ENCODE measurements around the gene TSEN34.

TSEN34 gene

DNA sequence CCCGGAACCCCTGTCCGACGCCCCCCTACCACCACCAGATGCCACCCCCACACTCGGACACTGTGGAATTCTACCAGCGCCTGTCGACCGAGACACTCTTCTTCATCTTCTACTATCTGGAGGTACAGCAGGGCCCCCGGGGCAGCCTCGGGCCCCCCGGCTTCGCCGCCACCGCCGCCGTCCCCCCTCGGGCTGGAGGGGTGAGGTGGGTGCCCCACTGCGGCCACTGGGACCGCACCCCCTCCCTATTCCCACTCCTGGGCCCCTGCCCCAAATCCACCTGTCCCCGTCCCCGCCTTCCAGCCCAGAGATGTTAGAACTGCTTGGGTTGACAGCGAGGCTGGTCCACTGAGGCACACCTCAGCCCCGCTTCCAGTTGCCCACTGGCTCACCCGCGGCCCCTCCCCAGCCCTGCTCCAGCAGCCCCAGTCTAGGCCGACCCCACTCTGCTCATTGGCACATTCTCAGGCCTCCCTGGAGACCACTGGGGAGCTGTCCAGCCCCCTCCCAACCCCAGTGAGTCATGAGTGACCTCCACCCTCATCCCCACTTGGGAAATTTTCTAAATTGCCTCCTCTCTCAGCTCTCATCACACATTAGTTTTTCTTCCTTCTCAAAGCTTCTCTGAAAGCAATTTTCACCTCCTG, 38.1 kb upstream of the TSEN34 start:
- H3K36me3 ChIP-seq (ENCODE audit: control insufficient read depth in 2 of 2, insufficient read depth in 2 of 2, low read length in 2 of 2): peaks cover 56 to 61% of the 10 kb centered on the region in 2 donors
- H3K4me3 ChIP-seq (ENCODE audit: low read length in 2 of 2): no peak overlapping the region
- peaks cover 11% of the 10 kb centered on the region for H3K4me1 ChIP-seq (ENCODE audit: control insufficient read depth, insufficient read depth, low read length)
- no peaks in the 10 kb centered on the region for H3K9me3 ChIP-seq (ENCODE audit: control insufficient read depth in 2 of 2, low read length in 2 of 2)
- no peaks in the 10 kb centered on the region for H3K27me3 ChIP-seq (ENCODE audit: control insufficient read depth in 1 of 2, insufficient read depth in 2 of 2, low read length in 2 of 2)
- no peak overlapping the region for H3K9ac ChIP-seq (ENCODE audit: low read length in 2 of 2)
- H3K27ac ChIP-seq (ENCODE audit: low read length): peak overlapping the region; percentile 6

DNA sequence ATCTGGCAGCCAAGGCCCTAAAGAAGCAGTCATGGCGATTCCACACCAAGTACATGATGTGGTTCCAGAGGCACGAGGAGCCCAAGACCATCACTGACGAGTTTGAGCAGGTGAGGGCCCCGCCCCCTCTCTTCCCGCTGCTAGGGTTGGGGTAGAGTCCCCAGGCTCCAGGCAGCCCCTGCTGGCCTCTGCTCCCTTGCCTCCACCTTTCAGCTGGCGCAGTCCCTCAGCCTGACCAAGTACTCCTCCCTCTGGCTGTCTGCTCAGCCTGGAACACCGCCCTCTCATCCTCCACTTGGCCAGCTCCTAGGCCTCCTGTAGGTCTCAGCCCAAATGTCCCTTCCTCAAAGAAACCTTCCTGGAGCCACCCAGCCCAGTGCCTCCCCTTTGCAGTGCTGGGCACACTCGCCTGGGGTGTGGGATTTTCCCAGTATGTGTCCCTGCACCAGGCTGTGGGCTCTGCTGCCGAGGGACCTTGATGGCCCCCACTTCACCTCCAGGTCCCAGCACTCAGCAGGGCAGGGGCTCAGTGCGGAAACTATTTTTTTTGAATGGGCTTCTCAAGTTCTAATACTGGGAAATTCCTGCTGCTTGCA, 37.3 kb upstream of the TSEN34 start:
- no peaks in the 10 kb centered on the region for H3K9me3 ChIP-seq (ENCODE audit: control insufficient read depth in 2 of 2, low read length in 2 of 2)
- peaks cover 17% of the 10 kb centered on the region for H3K4me1 ChIP-seq (ENCODE audit: control insufficient read depth, insufficient read depth, low read length)
- H3K27me3 ChIP-seq (ENCODE audit: control insufficient read depth in 1 of 2, insufficient read depth in 2 of 2, low read length in 2 of 2): no peaks in the 10 kb centered on the region
- H3K4me3 ChIP-seq (ENCODE audit: low read length in 2 of 2): no peak overlapping the region
- peak overlapping the region; percentile 6 for H3K27ac ChIP-seq (ENCODE audit: low read length)
- no peak overlapping the region for H3K9ac ChIP-seq (ENCODE audit: low read length in 2 of 2)
- peaks cover 55 to 62% of the 10 kb centered on the region in 2 donors for H3K36me3 ChIP-seq (ENCODE audit: control insufficient read depth in 2 of 2, insufficient read depth in 2 of 2, low read length in 2 of 2)

DNA sequence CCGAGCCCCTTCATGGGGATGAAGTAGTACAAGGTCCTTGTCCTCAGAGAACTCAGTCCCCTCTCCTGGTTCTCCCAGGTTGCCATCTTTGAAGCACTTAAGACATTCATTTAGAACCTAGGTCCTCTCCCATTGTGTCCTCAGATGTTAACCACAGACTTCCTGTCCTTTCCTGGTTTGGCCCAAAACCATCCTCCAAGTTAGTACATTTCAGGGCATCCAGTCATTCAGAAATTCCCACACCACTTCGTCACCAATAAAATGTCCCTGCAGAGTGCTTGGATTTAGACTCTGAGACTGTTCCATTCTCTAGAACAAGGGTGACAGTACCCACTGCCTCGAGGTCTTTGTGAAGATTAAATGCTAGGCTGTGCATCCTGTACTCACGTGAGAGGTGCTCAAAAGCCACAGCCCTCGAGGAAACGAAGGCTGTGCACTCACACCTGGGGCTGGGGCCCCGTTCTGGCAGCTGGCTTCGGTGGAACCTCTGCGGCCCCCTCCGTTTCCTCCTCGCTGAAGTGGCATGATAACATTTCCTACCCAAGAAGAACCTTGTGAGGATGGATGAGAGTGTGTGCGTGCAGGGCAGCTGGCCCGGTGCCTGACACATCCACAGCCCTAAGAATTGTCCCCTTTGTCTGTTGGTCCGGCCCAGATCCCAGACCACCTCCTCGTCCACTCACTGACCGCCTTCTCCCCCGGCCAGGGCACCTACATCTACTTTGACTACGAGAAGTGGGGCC, 36.3 kb upstream of the TSEN34 start:
- H3K9me3 ChIP-seq (ENCODE audit: control insufficient read depth in 2 of 2, low read length in 2 of 2): no peaks in the 10 kb centered on the region
- peaks cover 22% of the 10 kb centered on the region for H3K4me1 ChIP-seq (ENCODE audit: control insufficient read depth, insufficient read depth, low read length)
- H3K27ac ChIP-seq (ENCODE audit: low read length): no peak overlapping the region
- no peak overlapping the region for H3K4me3 ChIP-seq (ENCODE audit: low read length in 2 of 2)
- H3K9ac ChIP-seq (ENCODE audit: low read length in 2 of 2): no peak overlapping the region
- peaks cover 47 to 52% of the 10 kb centered on the region in 2 donors for H3K36me3 ChIP-seq (ENCODE audit: control insufficient read depth in 2 of 2, insufficient read depth in 2 of 2, low read length in 2 of 2)
- H3K27me3 ChIP-seq (ENCODE audit: control insufficient read depth in 1 of 2, insufficient read depth in 2 of 2, low read length in 2 of 2): no peaks in the 10 kb centered on the region

DNA sequence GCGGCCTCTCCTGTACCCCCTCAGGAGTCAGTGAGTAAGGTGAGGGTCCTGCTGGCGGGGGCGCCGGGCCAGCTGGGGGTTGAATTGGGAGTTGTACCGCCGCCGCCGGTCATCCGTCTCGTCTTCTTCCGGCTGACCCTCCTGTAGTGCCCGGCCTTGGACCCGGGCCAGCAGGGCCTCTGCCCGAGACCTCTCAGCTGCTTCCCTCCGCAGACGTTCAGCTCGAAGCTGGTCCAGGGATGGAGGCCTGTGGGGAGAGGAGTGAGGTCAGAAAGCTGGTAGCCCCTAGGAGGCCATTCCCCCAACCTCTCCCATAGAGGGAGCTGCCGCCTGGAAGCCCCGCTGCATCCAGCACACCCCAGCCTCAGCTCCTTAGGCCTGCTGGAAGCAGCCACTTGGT, 35.4 kb upstream of the TSEN34 start:
- Histone ChIP-seq H3K27me3 (ENCODE audit: control insufficient read depth in 1 of 2, insufficient read depth in 2 of 2, low read length in 2 of 2) (no peaks in the 10 kb centered on the region), H3K4me1 (ENCODE audit: control insufficient read depth, insufficient read depth, low read length) (peaks cover 30% of the 10 kb centered on the region), H3K4me3 (ENCODE audit: low read length in 2 of 2) (no peak overlapping the region), H3K9me3 (ENCODE audit: control insufficient read depth in 2 of 2, low read length in 2 of 2) (no peaks in the 10 kb centered on the region), H3K36me3 (ENCODE audit: control insufficient read depth in 2 of 2, insufficient read depth in 2 of 2, low read length in 2 of 2) (peaks cover 44% of the 10 kb centered on the region in 2 donors), H3K9ac (ENCODE audit: low read length in 2 of 2) (no peak overlapping the region), H3K27ac (ENCODE audit: low read length) (no peak overlapping the region)

DNA sequence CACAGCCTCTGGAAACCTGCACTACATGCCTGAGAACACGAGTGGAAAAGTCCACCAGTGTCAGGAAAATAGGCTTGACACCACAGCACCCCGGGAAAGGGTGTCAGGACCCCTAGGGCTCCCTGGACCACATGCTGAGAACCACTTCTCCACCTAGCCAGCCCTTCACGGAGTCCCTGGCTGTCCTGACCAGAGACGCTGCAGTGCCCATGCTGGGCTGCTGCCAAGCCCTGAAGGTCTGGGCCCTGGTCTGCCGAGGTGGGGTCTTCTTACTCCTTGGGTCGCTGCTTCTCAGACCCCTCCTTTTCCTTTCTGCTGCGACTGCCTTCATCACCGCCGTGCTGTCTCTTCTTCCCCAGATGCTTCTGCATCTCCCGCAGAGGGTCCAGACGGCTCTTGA, 34.6 kb upstream of the TSEN34 start:
- Histone ChIP-seq H3K4me1 (ENCODE audit: control insufficient read depth, insufficient read depth, low read length) (peaks cover 34% of the 10 kb centered on the region), H3K27me3 (ENCODE audit: control insufficient read depth in 1 of 2, insufficient read depth in 2 of 2, low read length in 2 of 2) (no peaks in the 10 kb centered on the region), H3K27ac (ENCODE audit: low read length) (no peak overlapping the region), H3K9ac (ENCODE audit: low read length in 2 of 2) (no peak overlapping the region), H3K9me3 (ENCODE audit: control insufficient read depth in 2 of 2, low read length in 2 of 2) (no peaks in the 10 kb centered on the region), H3K4me3 (ENCODE audit: low read length in 2 of 2) (no peak overlapping the region), H3K36me3 (ENCODE audit: control insufficient read depth in 2 of 2, insufficient read depth in 2 of 2, low read length in 2 of 2) (peaks cover 40 to 44% of the 10 kb centered on the region in 2 donors)

DNA sequence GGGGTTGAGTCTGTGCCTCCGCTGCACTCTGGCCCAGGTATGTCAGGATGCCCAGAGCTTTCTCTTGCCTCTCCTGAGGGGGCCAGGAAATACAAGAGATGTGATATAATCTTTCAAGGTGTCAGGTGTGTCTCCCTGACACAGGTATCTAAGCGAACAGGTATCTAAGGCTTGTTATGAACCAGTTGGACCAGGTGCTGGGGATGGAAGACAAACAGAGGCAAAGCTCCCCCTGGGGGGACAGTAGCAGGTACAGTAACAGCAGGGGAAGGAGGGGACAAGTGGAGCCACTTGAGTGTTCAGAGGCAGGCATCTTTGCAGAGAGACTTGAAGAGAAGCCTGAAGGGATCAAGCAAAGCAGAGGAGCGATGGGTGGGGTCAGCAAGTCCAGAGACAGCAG, 34.2 kb upstream of the TSEN34 start:
- Histone ChIP-seq H3K27ac (ENCODE audit: low read length) (no peak overlapping the region), H3K4me3 (ENCODE audit: low read length in 2 of 2) (no peak overlapping the region), H3K4me1 (ENCODE audit: control insufficient read depth, insufficient read depth, low read length) (peaks cover 37% of the 10 kb centered on the region), H3K36me3 (ENCODE audit: control insufficient read depth in 2 of 2, insufficient read depth in 2 of 2, low read length in 2 of 2) (peaks cover 36 to 40% of the 10 kb centered on the region in 2 donors), H3K27me3 (ENCODE audit: control insufficient read depth in 1 of 2, insufficient read depth in 2 of 2, low read length in 2 of 2) (no peaks in the 10 kb centered on the region), H3K9ac (ENCODE audit: low read length in 2 of 2) (no peak overlapping the region), H3K9me3 (ENCODE audit: control insufficient read depth in 2 of 2, low read length in 2 of 2) (no peaks in the 10 kb centered on the region)

DNA sequence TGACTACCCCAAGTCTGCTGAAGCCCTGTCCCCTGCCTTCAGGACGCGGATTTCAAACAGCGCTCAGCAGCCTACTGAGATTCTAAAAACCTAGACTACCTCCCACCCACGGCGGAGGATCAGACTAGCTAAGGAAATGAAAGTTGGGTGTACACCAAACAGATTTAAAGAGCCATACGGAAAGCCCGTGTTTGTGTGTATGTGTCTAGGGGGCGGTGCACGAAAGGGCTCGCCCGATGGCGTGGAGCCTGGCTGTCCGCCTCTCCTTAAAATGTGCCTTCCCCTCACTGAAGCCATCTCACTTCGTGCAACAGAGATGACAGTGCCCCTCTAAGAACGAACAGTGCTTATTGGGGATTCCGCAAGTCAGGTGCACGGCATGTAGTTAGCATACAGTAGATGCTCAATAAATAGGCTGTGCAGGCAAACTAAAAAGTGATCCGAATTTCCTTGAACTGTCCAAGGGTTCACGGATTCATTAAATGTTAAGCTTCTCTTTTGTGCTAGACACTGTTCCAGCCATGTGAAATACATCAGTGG, 32.2 kb upstream of the TSEN34 start:
- Histone ChIP-seq H3K27ac (ENCODE audit: low read length) (peak overlapping the region; percentile 94), H3K9me3 (ENCODE audit: control insufficient read depth in 2 of 2, low read length in 2 of 2) (no peaks in the 10 kb centered on the region), H3K36me3 (ENCODE audit: control insufficient read depth in 2 of 2, insufficient read depth in 2 of 2, low read length in 2 of 2) (peaks cover 21 to 26% of the 10 kb centered on the region in 2 donors), H3K9ac (ENCODE audit: low read length in 2 of 2) (peak overlapping the region; percentile 86 to 94), H3K4me1 (ENCODE audit: control insufficient read depth, insufficient read depth, low read length) (peaks cover 33% of the 10 kb centered on the region), H3K4me3 (ENCODE audit: low read length in 2 of 2) (peak overlapping the region; percentile 94 to 96), H3K27me3 (ENCODE audit: control insufficient read depth in 1 of 2, insufficient read depth in 2 of 2, low read length in 2 of 2) (no peaks in the 10 kb centered on the region)

DNA sequence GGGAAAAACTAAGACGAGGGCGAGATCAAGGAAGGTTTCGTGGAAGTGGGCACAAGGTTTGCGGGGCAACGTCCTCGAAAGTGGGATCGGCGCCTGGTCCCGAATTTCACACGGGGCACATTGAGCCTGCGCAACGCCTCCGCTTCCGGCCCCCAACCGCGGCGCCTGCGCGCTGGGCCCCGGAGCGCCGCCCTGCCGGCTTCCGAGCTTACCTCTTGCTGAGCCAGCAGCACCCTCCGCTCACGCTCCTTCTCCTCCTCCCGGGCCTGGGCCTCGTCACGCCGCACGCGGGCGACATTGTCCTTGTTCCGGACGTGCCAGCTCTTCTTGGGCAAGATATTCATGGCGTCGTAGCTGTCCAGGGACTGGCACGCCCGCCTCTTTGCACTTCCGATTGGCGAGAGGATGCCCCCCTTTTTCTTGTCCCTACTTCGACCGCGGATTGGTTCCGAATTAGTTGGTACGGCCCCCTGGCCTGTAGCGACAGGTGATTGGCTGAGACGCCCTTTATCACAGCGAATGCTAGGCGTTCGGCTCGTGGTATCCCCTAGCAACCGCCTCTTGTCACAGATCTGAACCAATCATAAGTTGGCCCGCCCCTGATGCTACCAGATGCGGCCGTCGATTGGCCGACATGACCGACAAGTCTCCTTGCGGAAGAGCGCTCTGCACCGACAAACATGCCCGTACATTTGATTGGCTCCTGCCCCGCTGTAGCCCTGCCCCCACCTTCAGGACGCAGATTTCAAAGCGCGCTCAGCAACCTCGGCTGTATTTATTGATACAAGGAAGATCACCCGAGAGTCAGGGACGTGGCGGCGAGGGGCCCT, 31.5 kb upstream of the TSEN34 start, which contains the start of gene LENG1:
Gene LENG1, minus strand, starts transcription at position 370 of the 830 bp plus-strand sequence. Its CDS starts 26 bp downstream, at position 344.
- Histone ChIP-seq H3K27me3 (ENCODE audit: control insufficient read depth in 1 of 2, insufficient read depth in 2 of 2, low read length in 2 of 2) (peaks cover 0 to 5% of the 10 kb centered on the region in 2 donors), H3K36me3 (ENCODE audit: control insufficient read depth in 2 of 2, insufficient read depth in 2 of 2, low read length in 2 of 2) (peaks cover 16 to 19% of the 10 kb centered on the region in 2 donors), H3K9ac (ENCODE audit: low read length in 2 of 2) (peak within 1 kb of the TSS; percentile 86 to 94), H3K4me1 (ENCODE audit: control insufficient read depth, insufficient read depth, low read length) (peaks cover 37% of the 10 kb centered on the region), H3K9me3 (ENCODE audit: control insufficient read depth in 2 of 2, low read length in 2 of 2) (no peaks in the 10 kb centered on the region), H3K27ac (ENCODE audit: low read length) (peak within 1 kb of the TSS; percentile 94), H3K4me3 (ENCODE audit: low read length in 2 of 2) (peak within 1 kb of the TSS; percentile 94 to 96)

DNA sequence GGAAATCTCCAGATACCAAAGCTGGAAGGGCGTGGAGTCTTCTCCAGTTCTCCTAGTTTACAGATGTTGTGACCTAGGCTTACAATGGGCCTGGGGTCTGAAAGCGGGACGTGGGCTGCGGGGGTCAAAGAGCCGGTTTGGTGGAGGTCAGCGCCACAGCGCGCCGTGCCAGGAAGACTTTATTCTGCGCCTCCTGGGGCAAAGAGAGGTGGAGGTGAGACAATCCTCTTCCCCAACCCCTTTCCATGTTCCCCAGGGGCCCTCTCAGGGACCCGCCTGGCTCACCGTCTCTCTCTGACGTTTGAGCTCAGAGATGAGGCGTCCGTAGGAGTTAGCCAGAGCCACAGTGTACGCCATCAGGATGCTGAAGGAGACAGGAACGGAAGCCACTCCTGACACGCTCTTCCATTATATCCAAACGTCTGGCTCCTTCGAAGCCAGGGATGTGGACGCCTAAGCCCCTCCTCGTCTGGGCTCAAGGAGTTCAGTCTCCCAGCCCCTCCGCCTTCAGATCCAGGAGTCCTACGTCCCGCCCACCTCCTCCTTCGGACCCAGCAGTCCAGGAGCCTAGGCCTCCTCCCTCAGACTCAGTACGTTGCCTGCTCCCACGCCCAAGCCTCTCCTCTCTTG, 30.8 kb upstream of the TSEN34 start:
- Histone ChIP-seq H3K4me1 (ENCODE audit: control insufficient read depth, insufficient read depth, low read length) (peaks cover 37% of the 10 kb centered on the region), H3K9ac (ENCODE audit: low read length in 2 of 2) (peak overlapping the region; percentile 75 to 90), H3K27me3 (ENCODE audit: control insufficient read depth in 1 of 2, insufficient read depth in 2 of 2, low read length in 2 of 2) (peaks cover 3 to 10% of the 10 kb centered on the region in 2 donors), H3K27ac (ENCODE audit: low read length) (peak overlapping the region; percentile 94), H3K36me3 (ENCODE audit: control insufficient read depth in 2 of 2, insufficient read depth in 2 of 2, low read length in 2 of 2) (peaks cover 11 to 13% of the 10 kb centered on the region in 2 donors), H3K9me3 (ENCODE audit: control insufficient read depth in 2 of 2, low read length in 2 of 2) (no peaks in the 10 kb centered on the region), H3K4me3 (ENCODE audit: low read length in 2 of 2) (peak overlapping the region; percentile 81 to 84)

Measured in stomach smooth muscle (tissue), 2 donors.